ENCODE data around the gene CASKIN2.
"Not testable (repeated sequence)": the region's sequence is repeated elsewhere in the genome, so short reads cannot be mapped to it uniquely, and the experiment has no call there.

Gene CASKIN2

GRCh38 chr17:75460295-75460694, 55.0 kb downstream of the CASKIN2 start:
- DNase-seq, result no peak

GRCh38 chr17:75459590-75460267, 55.6 kb downstream of the CASKIN2 start:
- no peak for DNase-seq

GRCh38 chr17:75459246-75459589, 56.1 kb downstream of the CASKIN2 start:
- DNase-seq, result no peak

GRCh38 chr17:75457047-75457654, 58.2 kb downstream of the CASKIN2 start:
- DNase-seq, result no peak

- DNase-seq, result peak; percentile 90
These were observed 58.8 kb downstream of the CASKIN2 start, which contains the start of gene TMEM94 for GRCh38 chr17:75456417-75457046. TSS of gene TMEM94 (plus strand) at chr17:75456635. CDS start at chr17:75471906, 15,271 bp downstream.

GRCh38 chr17:75456039-75456416, 59.3 kb downstream of the CASKIN2 start:
- no peak for DNase-seq

GRCh38 chr17:75454672-75455071, 60.7 kb downstream of the CASKIN2 start:
- not testable (repeated sequence) for DNase-seq

GRCh38 chr17:75454193-75454592, 61.1 kb downstream of the CASKIN2 start:
- no peak for DNase-seq

- DNase-seq, result no peak
These were observed 65.1 kb downstream of the CASKIN2 start for GRCh38 chr17:75450270-75450669.
